Measurements from ENCODE around the gene ANKRD11. TPM values are rescaled to one million over a fixed set of nuclear protein-coding genes. Genes with fewer than 3 reads are reported as not detected.

Gene ANKRD11
- total RNA-seq, 1 donor from 2014 or later: 164 TPM

- Mint-ChIP-seq H3K9me3 (no peaks in the 10 kb centered on the region), H3K27me3 (ENCODE audit: low read depth) (no peaks in the 10 kb centered on the region), H3K4me3 (no peak overlapping the region), H3K4me1 (peaks cover 80% of the 10 kb centered on the region), H3K36me3 (ENCODE audit: low read depth) (no peaks in the 10 kb centered on the region), H3K27ac (ENCODE audit: unreplicated experiment) (peak overlapping the region; percentile 75)
- TF ChIP-seq CTCF (conservative IDR thresholded peaks at IDR 0.05): no peak
- DNase-seq (ENCODE audit: low read depth, low spot score): no peak
Measured at GRCh38 chr16:89406277-89406888, 84.0 kb downstream of the ANKRD11 start.

- Mint-ChIP-seq H3K36me3 (ENCODE audit: low read depth) (no peaks in the 10 kb centered on the region), H3K4me3 (no peak overlapping the region), H3K27ac (ENCODE audit: unreplicated experiment) (peak overlapping the region; percentile 60), H3K9me3 (no peaks in the 10 kb centered on the region), H3K27me3 (ENCODE audit: low read depth) (no peaks in the 10 kb centered on the region), H3K4me1 (peaks cover 69% of the 10 kb centered on the region)
- no peak for DNase-seq (ENCODE audit: low read depth, low spot score)
- TF ChIP-seq CTCF (conservative IDR thresholded peaks at IDR 0.05): no peak
Measured at GRCh38 chr16:89404561-89404960, 85.8 kb downstream of the ANKRD11 start.

GRCh38 chr16:89402962-89403361, 87.4 kb downstream of the ANKRD11 start:
- Mint-ChIP-seq H3K36me3 (ENCODE audit: low read depth) (no peaks in the 10 kb centered on the region), H3K27ac (ENCODE audit: unreplicated experiment) (peak overlapping the region; percentile 35), H3K9me3 (no peaks in the 10 kb centered on the region), H3K27me3 (ENCODE audit: low read depth) (no peaks in the 10 kb centered on the region), H3K4me1 (peaks cover 63% of the 10 kb centered on the region), H3K4me3 (no peak overlapping the region)
- TF ChIP-seq CTCF (conservative IDR thresholded peaks at IDR 0.05): no peak
- no peak for DNase-seq (ENCODE audit: low read depth, low spot score)

- no peak for TF ChIP-seq CTCF (conservative IDR thresholded peaks at IDR 0.05)
- H3K27me3 Mint-ChIP-seq (ENCODE audit: low read depth): no peaks in the 10 kb centered on the region
Measured at GRCh38 chr16:89401641-89402445, 88.5 kb downstream of the ANKRD11 start.

GRCh38 chr16:89401205-89401604, 89.2 kb downstream of the ANKRD11 start:
- no peak overlapping the region for H3K4me3 Mint-ChIP-seq
- no peak for DNase-seq (ENCODE audit: low read depth, low spot score)
- H3K4me1 Mint-ChIP-seq: peaks cover 50% of the 10 kb centered on the region
- no peaks in the 10 kb centered on the region for H3K27me3 Mint-ChIP-seq (ENCODE audit: low read depth)
- H3K27ac Mint-ChIP-seq (ENCODE audit: unreplicated experiment): peak overlapping the region; percentile 78
- no peaks in the 10 kb centered on the region for H3K9me3 Mint-ChIP-seq
- no peaks in the 10 kb centered on the region for H3K36me3 Mint-ChIP-seq (ENCODE audit: low read depth)
- TF ChIP-seq CTCF (conservative IDR thresholded peaks at IDR 0.05): no peak

More at GRCh38 chr16:89401641-89402445, 88.5 kb downstream of the ANKRD11 start:
- DNase-seq (ENCODE audit: low read depth, low spot score): no peak
- H3K36me3 Mint-ChIP-seq (ENCODE audit: low read depth): no peaks in the 10 kb centered on the region
- no peaks in the 10 kb centered on the region for H3K9me3 Mint-ChIP-seq
- peak overlapping the region; percentile 20 for H3K4me3 Mint-ChIP-seq
- H3K4me1 Mint-ChIP-seq: peaks cover 52% of the 10 kb centered on the region
- peak overlapping the region; percentile 78 for H3K27ac Mint-ChIP-seq (ENCODE audit: unreplicated experiment)
